Omental fat pad (tissue), 4 donors: ENCODE data around the gene CTCFL. TPM values are rescaled to one million over a fixed set of nuclear protein-coding genes. Genes with fewer than 3 reads are reported as not detected.

Experiments used
- ATAC-seq: fragments of 150-250 bp; one replicate; pipeline ENCODE4 v1.9.1; 2016; ENCODE audit warnings: mild to moderate bottlenecking, moderate library complexity; ENCODE audit not compliant: low FRiP score
- DNase-seq: peaks from one replicate; pipeline ENCODE4 v3.0.0-alpha.2; 2019; ENCODE audit warnings: low spot score
- total RNA-seq, 4 donors: library from RNA; depleted of rRNA; stranded (reverse); fragments of >200 nt; gene quantifications; one replicate each; pipeline ENCODE4 v1.1.0, GENCODE V29; 2016
- TF ChIP-seq, protein P1 (sequence below), 3 donors: fragments of 450-650 bp; IDR thresholded peaks; one replicate each; pipeline ENCODE4 v1.5.1; 2016 to 2017; ENCODE audit warnings: antibody characterized with exemption in 3 of 3, mild to moderate bottlenecking in 3 of 3, moderate library complexity in 2 of 3

CTCFL gene
- total RNA-seq, 4 donors from 2014 or later = not detected

DNA sequence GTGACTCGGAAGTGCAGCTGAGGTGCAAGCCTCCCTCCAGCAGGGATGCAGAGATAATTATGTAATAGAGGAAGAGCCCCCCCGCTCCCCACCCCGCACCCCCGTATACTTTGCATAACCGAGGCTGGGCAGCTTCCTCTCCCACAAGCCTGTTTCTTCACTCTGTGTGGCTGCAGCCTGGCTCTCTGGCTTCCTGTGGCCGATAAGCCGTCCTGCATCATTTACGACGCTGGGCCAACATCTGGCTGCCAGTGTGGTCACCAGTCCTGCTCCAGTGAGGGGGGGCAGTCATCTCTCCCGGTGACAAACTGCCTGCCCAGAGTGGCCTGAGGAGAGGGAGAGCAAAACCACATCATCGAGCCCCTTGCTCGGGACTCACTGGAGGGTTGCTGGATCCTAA lies 74.5 kb downstream of the CTCFL start:
- DNase-seq (no peak), ATAC-seq (no peak)
- TF ChIP-seq, protein P1, sequence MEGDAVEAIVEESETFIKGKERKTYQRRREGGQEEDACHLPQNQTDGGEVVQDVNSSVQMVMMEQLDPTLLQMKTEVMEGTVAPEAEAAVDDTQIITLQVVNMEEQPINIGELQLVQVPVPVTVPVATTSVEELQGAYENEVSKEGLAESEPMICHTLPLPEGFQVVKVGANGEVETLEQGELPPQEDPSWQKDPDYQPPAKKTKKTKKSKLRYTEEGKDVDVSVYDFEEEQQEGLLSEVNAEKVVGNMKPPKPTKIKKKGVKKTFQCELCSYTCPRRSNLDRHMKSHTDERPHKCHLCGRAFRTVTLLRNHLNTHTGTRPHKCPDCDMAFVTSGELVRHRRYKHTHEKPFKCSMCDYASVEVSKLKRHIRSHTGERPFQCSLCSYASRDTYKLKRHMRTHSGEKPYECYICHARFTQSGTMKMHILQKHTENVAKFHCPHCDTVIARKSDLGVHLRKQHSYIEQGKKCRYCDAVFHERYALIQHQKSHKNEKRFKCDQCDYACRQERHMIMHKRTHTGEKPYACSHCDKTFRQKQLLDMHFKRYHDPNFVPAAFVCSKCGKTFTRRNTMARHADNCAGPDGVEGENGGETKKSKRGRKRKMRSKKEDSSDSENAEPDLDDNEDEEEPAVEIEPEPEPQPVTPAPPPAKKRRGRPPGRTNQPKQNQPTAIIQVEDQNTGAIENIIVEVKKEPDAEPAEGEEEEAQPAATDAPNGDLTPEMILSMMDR (IDR thresholded peaks at IDR 0.05) = no peak

DNA sequence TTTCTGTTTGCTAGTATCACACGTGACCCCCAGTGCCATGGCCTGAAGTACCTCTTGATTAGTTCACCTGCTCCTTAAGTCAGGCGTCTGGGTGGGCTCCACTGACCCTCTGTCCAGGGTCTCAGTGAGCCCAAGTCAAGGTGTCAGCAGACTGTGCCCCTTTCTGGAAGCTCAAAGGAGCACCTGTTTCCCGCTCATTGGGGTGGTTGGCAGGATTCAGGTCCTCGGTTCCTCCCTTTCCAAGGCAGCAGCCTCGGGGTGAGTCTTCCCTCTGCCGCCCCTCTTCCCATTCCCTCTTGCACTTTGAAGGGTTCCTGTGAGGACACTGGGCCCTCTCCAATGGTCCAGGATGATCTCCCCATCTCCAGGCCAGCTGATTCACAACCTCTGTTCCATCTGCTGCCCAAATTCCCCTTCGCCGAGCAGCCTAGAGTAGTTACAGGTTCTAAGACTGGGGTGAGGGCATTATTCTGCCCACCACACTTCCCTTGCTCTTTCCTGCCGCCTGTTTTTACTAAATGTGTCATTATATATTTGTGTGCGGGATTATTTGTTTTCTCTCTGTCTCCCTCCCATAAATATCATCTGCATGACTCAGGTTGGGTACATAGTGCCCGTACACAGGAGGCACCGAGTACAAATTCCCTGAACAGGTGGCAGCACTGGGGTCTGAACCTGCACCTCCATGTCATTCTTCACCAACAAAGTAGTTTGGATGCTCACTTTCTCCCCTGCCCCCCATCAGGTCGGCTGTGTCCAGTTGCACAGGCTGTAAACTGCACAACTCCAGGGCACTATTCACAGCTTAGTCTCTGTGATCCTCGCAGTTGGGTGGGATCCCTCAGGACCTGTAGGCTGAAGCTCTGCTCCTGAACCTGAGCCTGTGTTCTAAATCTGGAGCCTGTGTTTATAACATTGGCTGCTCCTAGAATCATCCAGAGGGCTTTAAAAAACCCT lies 75.3 kb downstream of the CTCFL start:
- DNase-seq (no peak), ATAC-seq (no peak)
- TF ChIP-seq, protein P1 (IDR thresholded peaks at IDR 0.05) = no peak

DNA sequence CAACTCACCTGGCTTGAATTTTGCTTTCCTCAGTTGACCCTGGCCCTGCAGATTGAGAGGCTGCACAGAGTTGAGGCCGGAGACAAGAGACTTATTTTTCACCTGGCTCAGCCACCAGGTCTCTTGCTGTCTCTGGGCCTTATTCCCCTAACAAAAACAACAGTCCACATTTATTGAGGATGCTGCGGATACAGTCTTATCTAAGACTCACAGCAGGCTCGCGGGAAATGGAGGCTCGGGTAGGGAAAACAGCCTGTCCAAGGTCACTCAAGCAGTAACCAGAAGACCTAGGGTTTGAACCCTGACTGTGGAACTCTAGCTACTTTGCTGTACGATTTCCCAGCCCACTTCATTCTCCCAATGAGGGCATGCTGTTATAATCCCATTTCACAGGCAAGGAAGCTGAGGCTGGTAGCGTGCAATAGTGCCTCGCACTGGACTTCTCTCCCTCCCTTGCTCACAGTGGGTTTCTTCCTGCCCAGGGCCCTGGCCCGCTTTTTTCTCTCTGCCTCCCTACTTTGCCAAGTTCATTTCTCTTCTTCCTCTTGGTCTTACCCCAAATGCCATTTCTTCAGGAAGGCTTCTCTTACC lies 76.1 kb downstream of the CTCFL start:
- DNase-seq (no peak), ATAC-seq (no peak)
- TF ChIP-seq, protein P1 (IDR thresholded peaks at IDR 0.05) = no peak

Other genes starting within 250 kb of the CTCFL start
- not detected for gene SPO11, start 195.3 kb downstream of the CTCFL start, total RNA-seq
- 10 to 100 TPM; 13.9 to 32.9 (median 17.2) TPM for gene RAE1, start 173.9 kb downstream of the CTCFL start, total RNA-seq
- gene RBM38, start 133.7 kb downstream of the CTCFL start, total RNA-seq = 10 to 100 TPM in 3 of 4 donors, 1 to 10 TPM in 1; 4.6 to 18.0 (median 10.6) TPM
- gene PCK1, start 36.0 kb upstream of the CTCFL start, total RNA-seq = 100 to 1,000 TPM; 103 to 386 (median 203) TPM
- under 1 TPM in 3 of 4 donors, not detected in 1; 0.28 to 0.84 (median 0.56) TPM for gene ZBP1, start 95.3 kb upstream of the CTCFL start, total RNA-seq
- 10 to 100 TPM; 10.4 to 42.7 (median 18.9) TPM for gene PMEPA1, start 184.9 kb upstream of the CTCFL start, total RNA-seq